ENCODE results near the gene ENTPD3.

ENTPD3 gene

GRCh38 chr3:40387895-40388254 is 891 bp downstream of the ENTPD3 start:
- no peak overlapping the region for H3K27ac ChIP-seq

GRCh38 chr3:40396406-40396805 is 9.4 kb downstream of the ENTPD3 start:
- Histone ChIP-seq H3K27ac (no peak overlapping the region), H3K27me3 (replicated peaks) (no peaks in the 10 kb centered on the region), H3K36me3 (replicated peaks) (no peaks in the 10 kb centered on the region), H3K4me3 (ENCODE audit: low read depth, low read length) (no peak overlapping the region)
- TF ChIP-seq CTCF (IDR thresholded peaks at IDR 0.05; ENCODE audit: low read depth, low read length, missing control alignments): no peak
- DNase-seq: no peak
- in situ Hi-C loops (cut with HindIII; ENCODE audit: low pct_ligation_motif_present, low sequenced_read_pairs): no loop called here

More at GRCh38 chr3:40387895-40388254, 891 bp downstream of the ENTPD3 start:
- TF ChIP-seq CTCF (IDR thresholded peaks at IDR 0.05; ENCODE audit: low read depth, low read length, missing control alignments): no peak
- no peak for DNase-seq
- Histone ChIP-seq H3K27me3 (replicated peaks) (no peaks in the 10 kb centered on the region), H3K36me3 (replicated peaks) (no peaks in the 10 kb centered on the region), H3K4me3 (ENCODE audit: low read depth, low read length) (no peak overlapping the region)
- in situ Hi-C loops (cut with HindIII; ENCODE audit: low pct_ligation_motif_present, low sequenced_read_pairs): no loop called here

- no peak for TF ChIP-seq CTCF (IDR thresholded peaks at IDR 0.05; ENCODE audit: low read depth, low read length, missing control alignments)
- Histone ChIP-seq H3K36me3 (replicated peaks) (no peaks in the 10 kb centered on the region), H3K27me3 (replicated peaks) (no peaks in the 10 kb centered on the region), H3K4me3 (ENCODE audit: low read depth, low read length) (no peak overlapping the region), H3K27ac (no peak overlapping the region)
- in situ Hi-C loops (cut with HindIII; ENCODE audit: low pct_ligation_motif_present, low sequenced_read_pairs): no loop called here
- no peak for DNase-seq
Observed at GRCh38 chr3:40397129-40397528, 10.1 kb downstream of the ENTPD3 start.

GRCh38 chr3:40397912-40398311 is 10.9 kb downstream of the ENTPD3 start:
- in situ Hi-C loops (cut with HindIII; ENCODE audit: low pct_ligation_motif_present, low sequenced_read_pairs): no loop called here
- DNase-seq: no peak
- Histone ChIP-seq H3K4me3 (ENCODE audit: low read depth, low read length) (no peak overlapping the region), H3K36me3 (replicated peaks) (no peaks in the 10 kb centered on the region), H3K27me3 (replicated peaks) (no peaks in the 10 kb centered on the region), H3K27ac (no peak overlapping the region)
- TF ChIP-seq CTCF (IDR thresholded peaks at IDR 0.05; ENCODE audit: low read depth, low read length, missing control alignments): no peak

GRCh38 chr3:40398346-40398745 is 11.4 kb downstream of the ENTPD3 start:
- DNase-seq: no peak
- Histone ChIP-seq H3K36me3 (replicated peaks) (no peaks in the 10 kb centered on the region), H3K27ac (no peak overlapping the region), H3K27me3 (replicated peaks) (no peaks in the 10 kb centered on the region), H3K4me3 (ENCODE audit: low read depth, low read length) (no peak overlapping the region)
- TF ChIP-seq CTCF (IDR thresholded peaks at IDR 0.05; ENCODE audit: low read depth, low read length, missing control alignments): no peak
- in situ Hi-C loops (cut with HindIII; ENCODE audit: low pct_ligation_motif_present, low sequenced_read_pairs): no loop called here

GRCh38 chr3:40404591-40405198 is 17.7 kb downstream of the ENTPD3 start:
- Histone ChIP-seq H3K27ac (no peak overlapping the region), H3K4me3 (ENCODE audit: low read depth, low read length) (no peak overlapping the region), H3K36me3 (replicated peaks) (no peaks in the 10 kb centered on the region), H3K27me3 (replicated peaks) (no peaks in the 10 kb centered on the region)
- in situ Hi-C loops (cut with HindIII; ENCODE audit: low pct_ligation_motif_present, low sequenced_read_pairs): no loop called here
- DNase-seq: no peak
- no peak for TF ChIP-seq CTCF (IDR thresholded peaks at IDR 0.05; ENCODE audit: low read depth, low read length, missing control alignments)

Measured in brain microvascular endothelial cell (primary cell).